ENCODE measurements around the gene GALNT5. TPM values are rescaled to one million over a fixed set of nuclear protein-coding genes. Genes with fewer than 3 reads are reported as not detected.
"Not testable (repeated sequence)": the region's sequence is repeated elsewhere in the genome, so short reads cannot be mapped to it uniquely, and the experiment has no call there.

GALNT5 gene
- 0.04 and 0.14 TPM in 2 replicates for total RNA-seq (2014; rRNA removed; shearing (Covaris generic))

DNA sequence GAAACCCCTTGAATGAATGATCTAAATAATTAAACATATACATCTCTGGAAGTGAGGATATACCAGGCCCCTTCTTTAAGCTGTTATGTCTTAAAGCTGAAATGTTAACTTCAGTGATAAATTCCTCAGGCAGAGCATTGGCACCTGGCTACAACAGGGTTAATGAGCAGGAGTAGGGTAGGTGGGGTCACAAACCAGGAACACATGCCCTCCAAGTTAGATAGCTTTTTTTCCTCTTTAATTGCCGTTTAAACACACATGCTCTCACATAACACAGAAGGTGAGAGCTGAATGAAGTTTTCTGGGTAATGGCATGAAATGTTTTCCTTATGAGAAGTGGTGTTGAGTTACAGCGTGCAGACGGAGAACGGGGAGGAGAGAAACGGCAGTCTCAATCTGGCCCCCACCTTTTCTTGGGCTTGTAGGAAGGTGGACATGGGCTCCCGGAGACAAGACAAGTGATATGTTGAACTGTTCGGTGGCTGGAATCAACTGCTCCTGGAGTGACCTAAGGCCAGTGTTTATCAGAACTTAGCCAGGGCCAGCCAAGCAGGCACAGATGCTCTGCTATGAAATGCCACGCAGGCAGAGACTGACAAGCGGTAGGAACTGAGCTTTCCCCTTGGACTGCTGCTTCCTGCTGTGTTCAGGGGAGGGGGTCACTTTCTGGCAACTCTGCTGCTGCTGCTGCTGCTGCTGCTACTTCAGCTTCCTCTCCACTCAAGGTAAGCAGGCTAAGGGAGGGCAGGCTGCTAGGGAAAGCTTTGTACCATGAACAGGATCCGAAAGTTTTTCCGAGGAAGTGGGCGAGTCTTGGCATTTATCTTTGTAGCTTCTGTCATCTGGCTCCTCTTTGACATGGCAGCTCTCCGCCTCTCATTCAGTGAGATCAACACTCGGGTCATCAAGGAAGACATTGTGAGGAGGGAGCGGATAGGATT is at the start of gene GALNT5:
TSS of gene GALNT5 (plus strand) at position 394 of the 941 bp plus-strand sequence. CDS start at position 772, 378 bp downstream.
- no peak for DNase-seq (ENCODE audit: low spot score)

GRCh38 chr2:157216286-157216965 is 41.1 kb upstream of the GALNT5 start:
- no peak for DNase-seq (ENCODE audit: low spot score)

DNA sequence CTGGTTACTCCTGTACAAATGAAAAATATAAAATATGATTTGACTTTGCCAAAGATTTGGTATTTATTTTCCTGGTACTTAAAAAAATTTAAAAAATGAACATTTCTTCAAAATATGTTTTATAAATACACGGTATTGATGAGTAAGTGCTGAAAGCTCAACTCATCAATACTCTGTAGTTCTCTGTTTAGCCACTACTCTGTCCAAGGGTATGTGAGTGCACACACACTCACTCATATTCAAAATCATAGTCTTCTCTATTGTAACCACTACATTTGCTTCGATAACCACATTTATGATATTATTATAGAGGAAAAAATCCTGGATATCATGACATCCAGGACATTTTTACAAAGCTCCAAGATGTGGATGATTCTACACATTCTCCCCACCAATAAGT is 40.1 kb upstream of the GALNT5 start:
- DNase-seq (ENCODE audit: low spot score): no peak

DNA sequence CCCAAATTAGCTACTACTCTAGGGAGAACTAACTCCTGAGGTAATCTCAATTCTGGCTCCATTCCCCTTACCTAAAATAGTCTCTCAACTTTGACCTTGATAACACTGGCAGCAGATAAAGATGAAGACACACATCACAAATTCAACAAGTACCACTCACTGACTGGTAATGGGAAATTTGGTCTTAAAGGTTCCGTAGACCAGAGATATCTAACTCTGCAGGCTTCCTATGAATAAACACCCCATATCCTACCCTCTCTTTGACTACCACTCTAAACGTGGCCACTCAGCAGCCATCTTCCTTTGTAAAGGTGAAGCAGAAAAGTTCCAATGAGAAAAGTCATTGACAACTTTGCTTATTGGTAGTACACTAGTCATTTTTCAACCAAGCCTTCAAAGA is 38.6 kb upstream of the GALNT5 start:
- DNase-seq (ENCODE audit: low spot score): no peak

DNA sequence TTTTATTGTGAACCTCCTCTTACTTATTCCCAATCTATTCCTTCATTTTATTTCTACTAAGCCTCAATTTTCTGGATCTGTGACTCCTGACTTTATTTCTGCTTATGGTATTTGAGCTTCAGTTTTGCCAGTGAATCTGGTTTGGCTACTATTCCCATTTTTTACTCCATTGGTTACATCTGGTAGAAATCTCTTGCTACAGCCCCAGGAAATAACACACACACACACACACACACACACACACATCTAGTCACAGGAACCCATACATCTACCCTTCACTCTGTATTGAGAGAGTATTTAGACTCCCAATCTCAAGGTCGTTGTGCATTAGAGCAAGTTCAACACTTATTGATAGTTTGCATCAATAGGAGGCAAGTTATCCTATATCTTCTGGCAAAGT is 37.0 kb upstream of the GALNT5 start:
- DNase-seq (ENCODE audit: low spot score): no peak

- no peak for DNase-seq (ENCODE audit: low spot score)
Measured at GRCh38 chr2:157221394-157221988, 36.0 kb upstream of the GALNT5 start.

DNA sequence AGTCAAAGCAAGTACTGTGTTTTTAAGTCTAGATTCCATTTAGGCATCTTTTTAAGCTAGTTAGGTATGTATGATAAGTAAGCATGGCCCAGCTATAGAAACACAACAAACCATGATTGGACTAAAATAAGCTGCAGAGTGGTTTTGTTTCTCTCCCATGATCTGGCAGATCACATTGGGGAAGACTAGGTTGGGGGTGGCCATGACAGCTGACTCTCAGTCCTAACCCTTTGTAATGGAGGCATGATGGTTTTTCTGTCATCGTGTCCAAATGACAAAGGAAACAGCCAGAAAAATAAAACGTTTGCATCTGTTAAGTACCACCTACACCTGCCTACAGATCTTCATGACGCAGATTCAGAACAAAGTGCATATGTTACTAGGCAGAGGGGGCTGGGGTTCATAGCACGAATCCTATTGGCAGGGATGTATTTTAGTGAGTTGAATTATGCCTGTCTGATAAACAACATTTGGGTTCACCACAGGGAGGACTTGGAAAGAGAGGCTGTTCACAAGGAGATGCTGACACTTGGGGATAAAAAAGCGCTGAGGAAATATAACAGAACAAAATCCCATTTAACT is 33.8 kb upstream of the GALNT5 start:
- no peak for DNase-seq (ENCODE audit: low spot score)

DNA sequence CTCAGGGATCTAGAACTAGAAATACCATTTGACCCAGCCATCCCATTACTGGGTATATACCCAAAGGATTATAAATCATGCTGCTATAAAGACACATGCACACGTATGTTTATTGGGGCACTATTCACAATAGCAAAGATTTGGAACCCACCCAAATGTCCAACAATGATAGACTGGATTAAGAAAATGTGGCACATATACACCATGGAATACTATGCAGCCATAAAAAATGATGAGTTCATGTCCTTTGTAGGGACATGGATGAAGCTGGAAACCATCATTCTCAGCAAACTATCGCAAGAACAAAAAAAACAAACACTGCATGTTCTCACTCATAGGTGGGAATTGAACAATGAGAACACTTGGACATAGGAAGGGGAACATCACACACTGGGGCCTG is 33.1 kb upstream of the GALNT5 start:
- DNase-seq (ENCODE audit: low spot score): not testable (repeated sequence)

DNA sequence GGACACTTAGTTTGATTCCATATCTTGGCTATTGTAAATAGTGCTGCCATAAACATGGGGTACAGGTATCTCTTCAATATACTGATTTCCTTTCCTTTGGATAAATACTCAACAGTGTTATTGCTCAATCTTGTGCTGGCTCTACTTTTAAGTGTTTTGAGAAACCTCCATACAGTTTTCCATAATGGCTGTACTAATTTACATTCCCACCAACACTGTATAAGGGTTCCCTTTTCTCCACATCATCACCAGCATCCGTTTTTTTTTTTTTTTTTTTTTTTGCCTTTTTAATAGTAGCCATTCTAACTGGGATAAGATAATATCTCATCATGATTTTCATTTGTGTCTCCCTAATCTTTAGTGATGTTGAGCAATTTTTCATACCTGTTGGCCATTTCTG is 29.9 kb upstream of the GALNT5 start:
- no peak for DNase-seq (ENCODE audit: low spot score)

- no peak for DNase-seq (ENCODE audit: low spot score)
Measured at GRCh38 chr2:157228946-157229345, 28.6 kb upstream of the GALNT5 start.

- no peak for DNase-seq (ENCODE audit: low spot score)
Measured at GRCh38 chr2:157229572-157229971, 27.9 kb upstream of the GALNT5 start.

DNA sequence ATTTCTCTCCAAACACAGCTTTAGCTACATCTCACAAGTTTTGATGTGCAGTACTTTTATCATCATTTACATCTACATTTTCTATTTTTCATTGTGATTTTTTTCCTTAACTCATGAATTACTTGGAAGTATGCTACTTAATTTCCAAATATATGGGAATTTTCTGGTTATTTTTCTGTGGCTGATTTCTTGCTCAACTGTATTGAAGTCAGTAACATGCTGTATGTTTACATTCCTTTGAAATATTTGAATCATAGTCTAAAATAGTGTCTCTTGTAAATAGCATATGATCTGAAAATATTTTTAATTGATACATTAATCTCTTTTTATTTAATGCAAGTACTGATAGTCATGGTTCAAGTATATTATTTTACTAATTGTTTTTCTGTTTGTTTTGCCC is 26.0 kb upstream of the GALNT5 start:
- no peak for DNase-seq (ENCODE audit: low spot score)

DNA sequence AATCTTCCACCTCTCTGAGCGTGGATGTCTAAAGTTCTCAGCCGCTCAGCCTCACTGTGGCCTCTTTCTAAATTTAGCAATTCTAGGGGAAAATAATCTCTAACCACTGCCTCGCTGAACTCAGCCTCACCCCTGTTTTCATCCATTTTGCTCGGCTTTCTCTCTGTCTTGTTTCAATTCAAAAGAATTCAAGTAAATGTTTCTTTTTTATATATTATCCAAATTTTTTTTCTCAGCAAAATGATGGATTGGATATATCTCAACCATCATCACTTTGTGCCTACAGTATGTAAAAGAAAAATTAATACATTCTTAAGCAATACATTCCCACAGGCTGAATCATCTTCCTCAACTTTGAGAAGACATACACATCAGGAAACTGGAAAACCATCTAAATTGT is 24.0 kb upstream of the GALNT5 start:
- DNase-seq (ENCODE audit: low spot score): no peak

DNA sequence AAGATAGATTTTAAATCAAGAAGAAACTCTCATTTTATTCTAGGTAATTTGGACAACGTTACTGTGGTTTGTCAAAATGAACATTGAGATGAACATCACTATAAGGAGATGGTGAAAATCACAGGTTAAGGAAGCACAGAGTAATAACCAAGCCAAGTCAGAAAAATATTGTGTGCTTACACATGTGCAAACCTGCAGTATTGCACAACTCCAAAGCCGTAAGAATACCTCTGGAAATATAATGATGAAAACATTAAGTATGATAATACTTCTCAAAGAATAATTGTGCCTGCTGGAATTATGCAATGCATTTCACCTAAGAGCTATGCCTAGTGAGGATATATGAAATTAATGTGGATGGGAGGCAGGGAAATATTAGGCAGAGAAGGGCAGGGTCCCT is 21.1 kb upstream of the GALNT5 start:
- no peak for DNase-seq (ENCODE audit: low spot score)

DNA sequence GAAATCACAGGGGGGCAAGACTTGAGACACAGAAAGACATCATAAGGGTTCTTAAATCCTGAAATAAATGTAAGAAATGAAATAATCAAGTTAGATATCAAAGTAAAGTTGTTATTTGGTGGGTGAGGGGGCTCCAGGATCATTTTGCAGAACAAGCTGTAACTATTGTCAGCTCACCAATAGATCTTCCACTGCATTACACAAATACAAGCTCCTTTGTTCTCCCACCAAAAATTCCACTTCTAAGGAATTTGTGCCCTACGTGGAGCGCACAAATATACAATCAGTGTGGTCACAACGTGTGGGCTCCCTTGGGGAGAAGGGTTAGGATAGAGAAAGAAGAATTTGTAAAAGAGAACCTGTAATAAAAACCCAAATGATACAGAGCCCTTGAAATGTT is 19.2 kb upstream of the GALNT5 start:
- no peak for DNase-seq (ENCODE audit: low spot score)

DNA sequence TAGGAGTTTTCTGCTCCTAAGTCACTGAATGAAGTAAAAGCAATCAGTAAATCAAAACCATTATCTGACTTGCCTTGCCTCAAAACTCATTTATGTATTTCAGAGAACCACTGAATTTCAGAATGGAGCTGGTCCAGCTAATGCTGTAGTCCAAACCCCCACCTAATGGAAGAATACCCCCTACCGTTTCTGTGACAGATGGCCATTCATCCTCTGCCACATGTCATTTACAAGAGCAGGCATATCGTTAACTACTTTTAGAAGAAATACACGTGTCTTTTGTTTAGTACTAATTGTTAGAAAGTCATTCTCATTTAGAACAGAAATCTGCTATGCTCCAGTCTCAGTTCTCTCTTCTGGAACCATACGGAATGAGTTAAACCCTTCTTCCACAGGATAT is 12.8 kb upstream of the GALNT5 start:
- no peak for DNase-seq (ENCODE audit: low spot score)

DNA sequence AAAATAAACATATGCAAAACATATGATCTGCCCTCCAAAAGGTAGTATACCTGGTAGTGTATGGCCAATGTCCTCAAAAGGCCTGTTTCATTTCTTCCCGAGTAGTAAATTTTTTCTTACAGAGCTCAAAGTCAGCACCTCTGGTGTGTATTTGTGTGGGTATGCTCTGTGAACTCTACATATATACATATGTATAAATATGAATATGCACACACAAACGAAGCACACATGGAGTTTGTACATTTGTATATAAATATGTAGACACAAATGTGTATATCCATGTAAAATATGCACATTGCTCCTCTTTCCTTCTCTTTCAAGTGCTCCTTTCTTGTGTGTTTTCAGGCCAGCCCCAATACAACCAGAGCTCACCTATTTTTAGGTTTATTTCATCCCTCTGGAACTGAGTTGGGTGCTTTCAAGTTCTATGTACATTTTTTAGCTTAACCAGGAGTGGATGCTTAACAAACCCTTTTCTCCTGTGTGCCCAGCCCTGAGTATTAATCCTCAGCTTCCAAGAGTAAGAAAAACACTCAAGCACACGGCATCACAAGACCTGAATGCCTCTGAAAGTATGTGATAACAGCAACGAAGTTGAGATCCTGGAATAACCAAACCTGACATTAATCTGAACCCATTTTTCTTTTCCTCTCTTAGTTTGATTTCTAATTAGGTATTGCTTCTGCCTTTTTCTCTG is 12.2 kb upstream of the GALNT5 start:
- no peak for DNase-seq (ENCODE audit: low spot score)

DNA sequence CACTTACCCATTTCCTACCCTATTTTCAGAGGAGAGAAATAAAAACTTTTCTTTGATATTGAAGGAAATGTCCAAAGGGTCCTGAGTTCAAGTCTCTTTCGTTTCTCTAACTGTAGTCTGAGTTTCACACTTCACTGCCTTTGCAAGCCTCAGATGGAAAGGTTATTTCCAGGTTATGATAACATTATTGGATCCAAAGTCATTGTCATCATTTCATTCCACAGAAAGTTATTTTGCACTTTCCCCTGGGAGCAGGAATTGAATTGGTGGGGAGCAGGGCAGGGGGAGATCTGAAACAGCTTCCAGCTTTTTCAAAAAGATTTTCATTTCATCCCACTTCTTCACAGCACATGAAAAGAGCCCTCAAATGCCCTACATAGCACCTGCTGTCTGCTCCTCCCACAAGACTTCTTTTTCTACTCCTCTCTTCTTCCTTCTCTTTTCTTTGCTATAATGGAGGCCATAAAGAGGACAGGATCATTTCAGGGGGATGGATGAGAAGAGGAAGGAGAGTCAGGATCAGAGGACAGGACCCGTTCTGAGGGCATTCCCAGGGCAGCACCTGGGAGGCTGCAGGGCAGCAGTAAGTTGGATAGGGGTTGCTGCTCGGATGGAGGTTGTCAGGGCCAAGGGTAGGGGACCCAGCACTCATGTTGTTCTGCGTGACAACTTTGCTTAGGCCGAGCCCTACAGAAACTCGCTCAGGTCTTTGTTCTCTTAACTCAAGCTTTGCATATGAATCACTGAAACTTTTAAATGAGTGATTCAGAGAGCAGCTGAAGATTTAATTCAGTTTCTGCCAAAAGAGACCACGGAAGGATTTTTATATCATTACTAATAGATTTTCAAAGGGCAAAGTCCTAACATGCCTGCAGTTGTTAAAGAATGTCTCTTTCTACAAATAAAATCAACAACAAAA is 11.4 kb upstream of the GALNT5 start:
- DNase-seq (ENCODE audit: low spot score): peak; percentile 12

- DNase-seq (ENCODE audit: low spot score): no peak
Measured at GRCh38 chr2:157246765-157247407, 10.6 kb upstream of the GALNT5 start.

- no peak for DNase-seq (ENCODE audit: low spot score)
Measured at GRCh38 chr2:157250836-157251235, 6.7 kb upstream of the GALNT5 start.
